Prostate gland (tissue), 2 donors: ENCODE results near the gene CABP2.

Experiments
- POLR2A ChIP-seq: fragments of 450-650 bp; IDR thresholded peaks from one replicate; pipeline ENCODE4 v1.6.1; 2016; ENCODE audit warnings: antibody characterized with exemption, mild to moderate bottlenecking
- POLR2AphosphoS5 ChIP-seq: sonication (generic); formaldehyde crosslinking; IDR thresholded peaks from one replicate; pipeline ENCODE4 v1.6.1; 2017; ENCODE audit warnings: antibody characterized with exemption
- TF ChIP-seq, protein P1 (sequence below), 4 experiments: fragments of 200-600 bp in 2 of 4; fragments of 450-650 bp in 2 of 4; sonication (generic) in 2 of 4; IDR thresholded peaks; 1 replicate in 3 of 4; 2 replicates in 1 of 4; pipeline ENCODE4 v1.5.1; 2016 to 2019; ENCODE audit warnings: antibody characterized with exemption in 4 of 4, mild to moderate bottlenecking in 2 of 4, moderate library complexity in 2 of 4

DNA sequence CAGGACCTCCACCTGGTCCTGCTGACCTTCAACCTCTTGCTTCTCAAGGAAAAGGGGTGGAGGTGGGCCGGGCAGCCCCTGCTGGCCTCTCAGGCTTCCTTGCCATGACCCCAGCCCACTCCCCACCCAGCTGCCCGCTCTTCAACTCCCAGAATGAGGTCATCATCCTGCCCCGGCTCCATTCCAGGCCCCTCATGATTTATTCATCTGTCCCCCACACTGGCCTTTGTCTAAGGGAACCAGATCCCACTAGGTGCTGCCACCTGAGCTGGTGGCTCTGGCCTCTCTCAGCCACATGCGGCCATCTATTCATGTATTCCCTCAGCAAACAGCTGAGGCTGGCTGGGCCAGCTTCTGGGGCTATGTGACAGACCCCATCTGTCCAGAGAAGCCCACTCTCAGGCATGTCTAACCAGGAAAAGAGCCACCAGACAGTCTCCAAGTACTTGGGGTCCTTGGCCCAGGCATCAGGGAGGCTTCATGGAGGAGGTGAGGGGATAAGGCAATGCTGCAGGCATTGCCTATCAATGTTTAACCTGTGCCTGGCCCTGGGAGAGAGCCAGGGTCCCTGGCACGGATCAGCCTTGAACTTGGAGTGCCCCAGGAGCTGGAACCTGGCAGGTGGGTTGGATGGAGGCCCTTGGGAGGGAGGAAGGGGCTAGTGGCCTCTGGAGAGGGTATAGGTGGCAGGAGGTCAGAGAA is 2.2 kb upstream of the CABP2 start:
- TF ChIP-seq, protein P1, sequence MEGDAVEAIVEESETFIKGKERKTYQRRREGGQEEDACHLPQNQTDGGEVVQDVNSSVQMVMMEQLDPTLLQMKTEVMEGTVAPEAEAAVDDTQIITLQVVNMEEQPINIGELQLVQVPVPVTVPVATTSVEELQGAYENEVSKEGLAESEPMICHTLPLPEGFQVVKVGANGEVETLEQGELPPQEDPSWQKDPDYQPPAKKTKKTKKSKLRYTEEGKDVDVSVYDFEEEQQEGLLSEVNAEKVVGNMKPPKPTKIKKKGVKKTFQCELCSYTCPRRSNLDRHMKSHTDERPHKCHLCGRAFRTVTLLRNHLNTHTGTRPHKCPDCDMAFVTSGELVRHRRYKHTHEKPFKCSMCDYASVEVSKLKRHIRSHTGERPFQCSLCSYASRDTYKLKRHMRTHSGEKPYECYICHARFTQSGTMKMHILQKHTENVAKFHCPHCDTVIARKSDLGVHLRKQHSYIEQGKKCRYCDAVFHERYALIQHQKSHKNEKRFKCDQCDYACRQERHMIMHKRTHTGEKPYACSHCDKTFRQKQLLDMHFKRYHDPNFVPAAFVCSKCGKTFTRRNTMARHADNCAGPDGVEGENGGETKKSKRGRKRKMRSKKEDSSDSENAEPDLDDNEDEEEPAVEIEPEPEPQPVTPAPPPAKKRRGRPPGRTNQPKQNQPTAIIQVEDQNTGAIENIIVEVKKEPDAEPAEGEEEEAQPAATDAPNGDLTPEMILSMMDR (IDR thresholded peaks at IDR 0.05): no peak
- TF ChIP-seq POLR2A (no peak), POLR2AphosphoS5 (no peak)
